Large intestine (tissue), 3 donors: ENCODE results near the gene MLXIP. TPM values are rescaled to one million over a fixed set of nuclear protein-coding genes. Genes with fewer than 3 reads are reported as not detected.
"Not testable (repeated sequence)": the region's sequence is repeated elsewhere in the genome, so short reads cannot be mapped to it uniquely, and the experiment has no call there.

Experiments
- DNase-seq, 2 donors: peaks; one replicate each; pipeline versions ENCODE4 v3.0.0 to v3.0.0-alpha.2; 2013
- H3K27ac ChIP-seq: one replicate; pipeline ENCODE4 v1.5.1; 2013; ENCODE audit warnings: low read length
- H3K27me3 ChIP-seq: 2 replicates; pipeline ENCODE4 v1.6.1; 2013; ENCODE audit warnings: low read length; ENCODE audit not compliant: control insufficient read depth, insufficient read depth
- H3K36me3 ChIP-seq: 2 replicates; pipeline ENCODE4 v1.6.1; 2013; ENCODE audit warnings: low read length; ENCODE audit not compliant: control insufficient read depth, insufficient read depth
- H3K4me1 ChIP-seq: one replicate; pipeline ENCODE4 v1.6.1; 2013; ENCODE audit warnings: low read length; ENCODE audit not compliant: control insufficient read depth, insufficient read depth
- H3K4me3 ChIP-seq: one replicate; pipeline ENCODE4 v1.5.1; 2013; ENCODE audit warnings: low read length
- H3K9me3 ChIP-seq: one replicate; pipeline ENCODE4 v1.6.1; 2013; ENCODE audit warnings: mild to moderate bottlenecking, low read depth, low read length, moderate library complexity; ENCODE audit not compliant: control insufficient read depth
- WGBS: methylation state at CpG from one replicate; pipeline ENCODE4 v1.1.5; 2013; ENCODE audit warnings: low lambda C conversion rate; ENCODE audit not compliant: insufficient coverage; 5-methylcytosine and 5-hydroxymethylcytosine counted together
- polyA plus RNA-seq: library from polyadenylated mRNA; unstranded; fragments of 120-200 nt; gene quantifications from one replicate; pipeline ENCODE4 v1.2.1, GENCODE V29; 2013

Gene MLXIP
- polyA plus RNA-seq, 1 donor: 51.8 TPM

DNA sequence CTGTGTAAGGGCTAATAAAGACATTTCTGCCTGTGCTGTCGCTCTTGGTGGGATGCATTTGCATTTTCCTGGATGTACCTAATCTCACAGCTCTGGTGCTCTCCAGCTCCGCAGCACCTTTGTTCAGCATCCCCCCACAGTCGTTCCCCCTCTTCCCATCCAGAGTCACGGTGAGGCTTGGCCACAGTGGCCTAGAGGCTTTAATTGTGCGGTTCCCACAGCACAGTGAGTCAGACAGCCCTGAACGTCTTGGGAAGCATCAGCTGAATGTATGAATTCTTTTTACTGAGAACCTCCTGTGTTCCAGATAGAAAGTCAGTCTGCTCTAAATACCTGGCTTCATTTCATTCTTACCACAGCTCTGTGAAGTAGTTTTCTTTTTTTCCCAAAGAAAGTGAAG, 28.7 kb downstream of the MLXIP start:
- no CpG with 5 or more reads among the region's 6 CpGs for WGBS

GRCh38 chr12:122111089-122111641, 32.6 kb downstream of the MLXIP start:
- Histone ChIP-seq H3K36me3 (no peaks in the 10 kb centered on the region), H3K4me3 (no peak overlapping the region), H3K27me3 (no peaks in the 10 kb centered on the region), H3K9me3 (no peaks in the 10 kb centered on the region), H3K4me1 (peaks cover 44% of the 10 kb centered on the region), H3K27ac (peak overlapping the region; percentile 56)
- peak; percentile 54 to 88 for DNase-seq
- WGBS: no CpG with 5 or more reads among the region's 2 CpGs

More for the DNA sequence above, 28.7 kb downstream of the MLXIP start:
- Histone ChIP-seq H3K4me1 (peaks cover 47% of the 10 kb centered on the region), H3K36me3 (no peaks in the 10 kb centered on the region), H3K9me3 (no peaks in the 10 kb centered on the region), H3K27ac (no peak overlapping the region), H3K4me3 (no peak overlapping the region), H3K27me3 (no peaks in the 10 kb centered on the region)
- no peak for DNase-seq

GRCh38 chr12:122116707-122117535, 38.4 kb downstream of the MLXIP start:
- Histone ChIP-seq H3K9me3 (no peaks in the 10 kb centered on the region), H3K36me3 (peaks cover 7% of the 10 kb centered on the region), H3K4me3 (no peak overlapping the region), H3K27me3 (no peaks in the 10 kb centered on the region), H3K27ac (no peak overlapping the region), H3K4me1 (peaks cover 19% of the 10 kb centered on the region)
- DNase-seq: no peak
- WGBS: no CpG with 5 or more reads among the region's 16 CpGs

DNA sequence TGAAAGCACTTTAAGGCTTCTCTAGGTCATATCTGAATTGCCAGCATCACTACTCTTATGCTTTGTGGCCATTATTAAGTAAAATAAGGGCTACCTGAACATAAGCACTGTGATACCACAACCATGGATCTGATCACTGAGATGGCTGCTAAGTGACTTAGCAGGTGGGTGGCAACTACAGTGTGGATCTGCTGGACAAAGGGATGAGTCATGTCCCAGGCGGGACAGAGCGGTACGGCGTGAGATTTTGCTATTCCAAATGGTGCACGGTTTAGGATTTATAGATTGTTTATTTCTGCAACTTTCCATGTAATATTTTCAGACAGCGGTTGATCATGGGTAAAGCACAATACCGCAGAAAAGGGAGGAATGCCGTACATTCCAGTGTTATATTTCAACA, 39.4 kb downstream of the MLXIP start:
- DNase-seq: no peak
- Histone ChIP-seq H3K27me3 (no peaks in the 10 kb centered on the region), H3K36me3 (peaks cover 7% of the 10 kb centered on the region), H3K4me1 (peaks cover 19% of the 10 kb centered on the region), H3K9me3 (no peaks in the 10 kb centered on the region), H3K4me3 (no peak overlapping the region), H3K27ac (no peak overlapping the region)
- 89% methylated on average over 7 of the region's 8 CpGs for WGBS

DNA sequence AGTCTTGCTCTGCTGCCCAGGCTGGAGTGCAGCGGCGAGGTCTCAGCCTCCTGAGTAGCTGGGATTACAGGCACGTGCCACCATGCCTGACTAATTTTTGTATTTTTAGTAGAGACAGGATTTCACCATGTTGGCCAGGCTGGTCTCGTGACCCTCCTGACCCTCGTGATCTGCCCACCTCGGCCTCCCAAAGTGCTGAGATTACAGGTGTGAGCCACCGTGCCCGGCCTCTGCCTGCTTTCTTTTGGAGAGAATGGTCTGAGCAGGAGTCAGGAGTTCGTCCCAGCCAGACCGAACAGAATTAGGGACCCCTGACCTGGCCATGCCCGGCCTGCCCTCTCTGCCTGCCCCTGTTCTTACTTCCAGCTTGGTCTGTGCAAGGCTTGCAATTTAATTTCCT, 42.8 kb downstream of the MLXIP start:
- not testable (repeated sequence) for DNase-seq, H3K27me3 ChIP-seq, H3K27ac ChIP-seq, H3K36me3 ChIP-seq, H3K9me3 ChIP-seq, H3K4me3 ChIP-seq
- no CpG with 5 or more reads among the region's 11 CpGs for WGBS
- peaks cover 20% of the 10 kb centered on the region for H3K4me1 ChIP-seq

DNA sequence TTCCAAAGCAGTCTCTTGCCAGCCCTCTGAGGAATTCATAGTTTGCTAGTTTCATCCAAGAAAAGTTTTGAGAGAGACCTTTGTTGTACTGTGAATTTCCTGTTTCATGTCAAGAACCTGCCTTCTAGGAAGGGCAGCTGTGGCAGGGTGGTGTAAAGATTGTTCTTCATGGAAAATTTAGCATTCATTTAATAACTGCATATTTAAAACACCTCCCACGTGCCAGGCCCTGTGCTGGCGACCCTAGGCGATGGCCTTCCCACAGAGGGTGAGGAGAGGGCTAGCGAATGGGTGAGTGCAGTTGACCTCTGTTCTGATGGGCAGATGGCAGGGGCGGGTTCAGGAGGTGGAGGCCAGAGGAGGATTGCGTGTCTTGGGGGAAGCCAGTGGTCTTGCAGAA, 43.2 kb downstream of the MLXIP start:
- DNase-seq: no peak
- Histone ChIP-seq H3K4me1 (peaks cover 24% of the 10 kb centered on the region), H3K27me3 (no peaks in the 10 kb centered on the region), H3K4me3 (no peak overlapping the region), H3K27ac (no peak overlapping the region), H3K9me3 (no peaks in the 10 kb centered on the region), H3K36me3 (peaks cover 7% of the 10 kb centered on the region)
- WGBS: no CpG with 5 or more reads among the region's 6 CpGs

GRCh38 chr12:122123051-122123760, 44.6 kb downstream of the MLXIP start:
- WGBS: no CpG with 5 or more reads among the region's 22 CpGs
- Histone ChIP-seq H3K27ac (no peak overlapping the region), H3K9me3 (no peaks in the 10 kb centered on the region), H3K36me3 (peaks cover 16% of the 10 kb centered on the region), H3K4me3 (no peak overlapping the region), H3K27me3 (no peaks in the 10 kb centered on the region), H3K4me1 (peaks cover 20% of the 10 kb centered on the region)
- peak; percentile 52 to 65 for DNase-seq

DNA sequence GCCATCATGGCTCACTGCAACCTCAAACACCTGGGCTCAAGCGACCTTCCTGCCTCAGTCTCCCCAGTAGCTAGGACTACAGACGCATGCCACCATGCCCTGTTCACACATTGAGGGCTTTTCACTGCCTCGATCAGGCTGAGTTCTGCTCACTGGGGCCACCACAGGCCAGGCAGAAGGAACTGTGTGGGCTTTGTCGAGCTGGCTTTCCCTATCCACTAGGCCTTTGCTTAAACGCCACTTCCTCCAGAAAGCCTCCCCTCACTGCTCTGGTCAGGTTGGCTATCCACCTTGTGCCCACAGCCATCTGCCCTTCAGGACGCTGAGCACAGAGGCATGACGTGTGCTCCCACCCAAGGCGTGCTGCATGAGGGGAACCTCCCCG, 45.2 kb downstream of the MLXIP start:
- DNase-seq: no peak
- Histone ChIP-seq H3K4me3 (no peak overlapping the region), H3K27me3 (no peaks in the 10 kb centered on the region), H3K4me1 (peaks cover 20% of the 10 kb centered on the region), H3K27ac (no peak overlapping the region), H3K36me3 (peaks cover 21% of the 10 kb centered on the region), H3K9me3 (no peaks in the 10 kb centered on the region)
- WGBS: no CpG with 5 or more reads among the region's 9 CpGs

DNA sequence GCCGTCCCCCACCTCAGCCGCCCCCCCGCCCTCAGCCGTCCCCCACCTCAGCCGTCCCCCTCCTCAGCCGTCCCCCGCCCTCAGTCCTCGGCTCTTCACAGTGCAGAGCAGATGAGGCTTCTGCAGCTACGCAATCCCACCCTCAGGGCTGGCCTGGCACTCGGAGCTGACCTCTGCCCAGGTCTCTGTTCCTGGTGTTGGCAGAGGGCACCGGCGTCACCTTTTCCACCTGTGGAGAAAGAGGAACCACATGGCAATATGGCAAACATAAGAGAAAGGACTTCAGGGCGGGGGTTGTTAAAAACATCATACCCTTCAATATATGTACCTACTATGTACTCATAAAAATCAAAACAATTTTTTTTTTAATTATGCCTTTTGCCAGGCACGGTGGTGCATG, 45.8 kb downstream of the MLXIP start:
- H3K27me3 ChIP-seq: no peaks in the 10 kb centered on the region
- WGBS: no CpG with 5 or more reads among the region's 14 CpGs
- H3K36me3 ChIP-seq: peaks cover 27% of the 10 kb centered on the region
- no peak overlapping the region for H3K27ac ChIP-seq
- no peak overlapping the region for H3K4me3 ChIP-seq
- no peak for DNase-seq
- no peaks in the 10 kb centered on the region for H3K9me3 ChIP-seq
- peaks cover 20% of the 10 kb centered on the region for H3K4me1 ChIP-seq

DNA sequence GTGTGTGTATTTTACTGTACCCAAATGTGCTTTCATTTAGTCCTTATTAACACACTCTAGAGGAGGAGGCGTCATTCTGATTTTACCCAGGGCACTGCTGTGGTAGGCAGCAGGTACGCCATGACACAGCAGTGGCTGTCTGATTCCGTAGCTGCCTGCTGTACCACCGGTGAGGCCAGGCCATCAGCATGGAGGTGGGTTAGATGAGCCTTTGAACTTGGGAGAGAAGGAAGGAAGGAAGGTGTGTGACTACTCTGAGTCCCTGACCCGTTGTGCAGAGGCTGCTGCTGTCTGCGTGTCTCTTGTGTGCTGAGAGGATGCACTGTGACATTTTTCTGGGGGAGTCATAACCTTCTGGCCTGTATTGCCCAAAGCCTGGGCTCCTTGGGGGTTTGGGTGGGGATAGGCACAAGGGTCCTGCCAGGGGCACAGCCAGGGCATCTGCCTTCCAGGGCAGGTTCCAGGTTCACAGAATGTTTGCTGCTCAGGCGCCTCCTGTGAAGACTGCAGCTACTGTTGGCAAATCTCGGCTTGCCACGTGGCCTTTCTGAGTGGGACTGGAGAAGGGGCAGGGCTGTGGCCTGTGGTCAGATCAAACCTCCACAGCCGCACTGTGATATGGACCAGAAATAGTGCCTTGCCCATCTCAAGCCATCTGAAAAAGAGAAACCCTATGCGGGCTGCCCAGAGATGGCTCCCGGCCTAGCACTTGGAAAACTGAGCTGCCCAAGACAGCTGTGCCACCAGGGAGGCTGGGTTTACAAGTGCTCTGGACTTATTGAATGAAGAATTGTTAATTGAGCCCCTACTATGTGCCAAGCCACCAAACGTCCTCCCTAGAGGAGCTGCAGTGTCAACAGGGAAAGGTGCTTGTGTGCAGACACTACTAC, 47.1 kb downstream of the MLXIP start:
- WGBS: no CpG with 5 or more reads among the region's 13 CpGs
- no peak overlapping the region for H3K27ac ChIP-seq
- no peak overlapping the region for H3K4me3 ChIP-seq
- no peaks in the 10 kb centered on the region for H3K27me3 ChIP-seq
- H3K9me3 ChIP-seq: no peaks in the 10 kb centered on the region
- no peak for DNase-seq
- peaks cover 20% of the 10 kb centered on the region for H3K4me1 ChIP-seq
- peaks cover 37% of the 10 kb centered on the region for H3K36me3 ChIP-seq
